Measurements from ENCODE around the gene RASD2.

Gene RASD2

DNA sequence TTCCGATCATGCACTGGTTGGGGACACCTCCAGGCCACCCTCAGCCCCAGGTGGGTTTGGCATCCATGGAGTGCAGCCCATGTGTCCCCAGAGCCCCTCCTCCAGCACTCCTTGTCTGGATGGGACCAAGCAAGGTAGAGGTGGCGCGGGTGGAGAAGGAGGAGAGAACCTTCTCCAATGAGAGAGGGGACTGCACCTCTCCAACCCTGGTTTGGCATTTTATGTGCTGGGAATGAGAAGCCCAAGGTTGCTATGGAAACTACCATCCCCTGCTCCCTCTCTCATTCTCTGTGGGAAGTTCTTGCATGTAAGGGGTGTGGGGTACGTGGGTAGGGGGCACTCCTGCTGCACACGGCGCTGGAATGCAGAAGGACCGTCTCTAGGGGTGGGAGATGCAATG, 21.8 kb upstream of the RASD2 start:
- DNase-seq (ENCODE audit: low read depth) = no peak

DNA sequence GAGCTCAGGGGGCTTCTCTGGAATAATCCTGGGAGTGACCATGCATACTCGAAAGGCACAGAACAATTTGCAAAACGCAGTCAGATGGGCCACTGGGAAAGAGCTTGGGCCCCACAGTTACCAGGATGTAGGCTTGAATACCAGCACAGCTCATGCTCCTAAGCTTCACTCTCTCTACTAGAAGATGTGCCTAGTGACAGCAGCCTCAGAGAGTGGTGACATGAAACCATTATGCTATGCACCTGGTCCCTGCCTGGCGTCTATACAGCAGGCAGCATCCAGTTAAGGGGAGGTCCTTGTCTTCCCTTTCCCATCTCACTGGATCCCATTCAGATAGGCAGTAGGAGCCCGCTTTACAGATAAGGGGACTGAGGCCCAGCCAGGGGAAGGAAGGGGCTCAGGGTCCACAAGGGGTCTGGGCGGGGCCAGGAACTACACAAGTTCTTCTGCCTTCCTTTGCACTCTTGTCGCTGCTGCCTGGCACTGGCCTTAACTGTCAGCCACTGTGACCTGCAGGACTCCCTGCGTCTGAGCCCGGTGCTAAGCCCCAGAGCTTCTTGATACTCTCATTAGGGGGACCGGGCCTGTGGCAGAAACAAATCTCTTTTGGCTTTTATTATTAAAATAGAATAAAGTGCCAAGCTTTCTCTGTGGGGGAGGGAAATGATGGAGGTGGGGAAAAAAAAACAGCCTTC, 21.2 kb upstream of the RASD2 start:
- no peak for DNase-seq (ENCODE audit: low read depth)

DNA sequence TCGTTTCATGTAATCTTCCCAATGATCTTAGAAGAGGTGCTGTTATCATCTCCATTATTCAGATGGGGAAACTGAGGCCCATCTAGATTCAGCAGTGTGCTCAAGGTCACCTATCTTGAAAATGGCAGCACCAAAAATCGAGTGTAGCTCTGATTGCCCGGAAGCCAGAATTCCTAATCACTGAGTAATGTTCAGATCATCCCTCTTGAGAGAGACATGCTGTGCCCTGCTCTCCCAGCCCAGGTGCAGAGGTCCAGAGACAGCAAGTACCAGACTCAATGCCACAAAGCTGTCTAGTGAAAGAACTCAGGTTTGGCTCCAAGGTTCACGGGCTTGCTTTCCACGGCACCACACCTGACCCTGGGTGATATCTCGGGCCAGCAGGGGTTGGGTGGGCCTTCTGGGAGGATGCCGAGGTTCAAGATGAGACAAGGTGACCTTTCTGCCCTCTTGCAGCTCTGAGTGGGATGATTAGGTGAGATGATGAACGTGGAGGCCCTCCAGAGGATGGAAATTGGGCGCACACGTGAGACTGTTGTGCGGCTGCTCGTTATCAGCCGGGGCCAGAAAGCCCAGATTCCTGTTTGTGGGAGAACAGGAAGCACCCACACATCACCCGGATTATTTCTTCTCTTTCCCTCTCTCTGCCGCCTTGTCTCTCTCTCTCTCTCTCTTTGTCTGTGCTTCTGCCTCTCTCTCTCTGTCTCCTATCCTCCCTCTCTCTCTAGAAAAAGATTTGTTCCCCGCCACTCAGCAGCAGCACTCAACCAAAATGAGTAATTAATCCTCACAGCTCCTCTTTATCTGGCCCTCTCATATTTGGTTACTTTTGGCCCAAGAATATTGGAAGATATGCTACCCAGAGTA, 19.0 kb upstream of the RASD2 start:
- DNase-seq (ENCODE audit: low read depth) = no peak

DNA sequence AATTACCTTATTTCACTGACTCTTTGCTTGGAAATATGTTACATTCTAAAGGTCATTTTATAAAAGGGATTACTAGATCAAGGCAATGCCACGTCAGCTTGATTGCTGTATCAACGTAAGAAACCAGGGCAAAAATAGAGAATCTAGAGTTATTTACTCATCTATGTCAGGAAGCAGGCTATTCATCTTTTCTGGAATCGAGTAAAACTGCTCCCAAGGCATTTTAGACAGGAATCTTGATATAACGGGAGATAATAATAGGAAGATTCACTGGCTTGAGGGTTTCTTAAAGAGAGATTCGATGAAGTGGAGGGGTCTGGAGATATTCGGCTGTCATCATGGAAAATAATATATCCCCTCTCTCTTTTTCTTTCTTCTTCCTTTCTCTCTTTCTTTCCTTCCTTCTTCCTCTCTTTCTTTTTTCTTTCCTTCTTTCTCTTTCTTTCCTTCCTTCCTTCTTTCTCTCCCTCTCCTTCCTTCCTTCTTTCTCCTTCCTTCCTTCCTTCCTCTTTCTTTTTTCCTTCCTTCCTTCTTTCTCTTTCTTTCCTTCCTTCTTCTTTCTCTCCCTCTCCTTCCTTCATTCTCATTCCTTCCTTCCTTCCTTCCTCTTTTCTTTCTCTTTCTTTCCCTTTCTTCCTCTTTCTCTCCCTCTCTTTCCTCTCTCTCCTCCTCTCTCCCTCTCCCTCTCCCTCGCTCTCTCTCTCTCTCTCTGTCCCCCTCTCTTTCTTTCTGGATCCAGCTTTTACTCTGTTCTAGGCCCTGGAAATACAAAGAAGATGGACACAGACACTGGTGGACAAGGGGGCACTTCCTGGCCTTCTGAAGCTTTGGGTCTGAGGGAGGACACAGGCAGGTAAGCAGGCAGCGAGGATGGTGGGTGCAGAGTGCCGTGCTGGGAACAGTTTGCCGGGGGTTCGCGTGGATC, 18.1 kb upstream of the RASD2 start:
- no peak for DNase-seq (ENCODE audit: low read depth)

DNA sequence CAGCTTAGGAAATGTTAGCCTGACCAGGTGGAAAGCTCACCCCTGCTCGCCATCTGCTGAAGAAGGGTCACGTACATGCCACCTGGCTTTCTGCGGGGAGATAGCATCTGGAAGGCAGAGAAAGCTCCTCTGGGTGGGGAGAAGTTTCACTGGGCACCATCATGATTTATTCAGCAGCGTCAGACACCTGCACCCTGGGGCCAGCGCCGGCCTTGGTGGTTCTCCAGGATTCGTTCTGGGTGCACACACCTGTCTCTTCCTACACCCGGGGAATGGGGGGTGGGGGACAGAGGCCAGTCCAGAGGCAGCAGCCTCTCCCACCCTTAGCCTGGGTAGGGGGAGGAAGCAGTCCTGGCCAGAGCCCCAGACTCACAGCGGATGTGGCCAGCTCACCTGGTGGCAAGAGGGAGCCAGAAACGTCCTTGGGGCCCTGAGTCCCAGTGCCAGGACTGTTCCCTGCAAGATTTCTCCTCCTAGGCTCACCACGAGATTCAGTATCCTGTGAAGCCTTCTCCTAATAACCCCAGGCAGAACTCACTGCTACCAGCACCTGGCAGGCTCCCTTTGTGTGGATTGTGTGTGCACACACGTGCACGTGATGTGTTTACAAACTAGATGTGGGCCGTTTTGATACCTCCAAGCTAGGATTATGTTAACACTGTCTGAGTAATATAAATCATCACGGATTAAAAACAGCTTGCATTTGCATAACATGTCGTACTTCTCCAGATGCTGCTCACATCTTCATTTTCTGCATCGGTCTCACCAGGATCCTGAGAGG, 17.3 kb upstream of the RASD2 start:
- DNase-seq (ENCODE audit: low read depth) = no peak

DNA sequence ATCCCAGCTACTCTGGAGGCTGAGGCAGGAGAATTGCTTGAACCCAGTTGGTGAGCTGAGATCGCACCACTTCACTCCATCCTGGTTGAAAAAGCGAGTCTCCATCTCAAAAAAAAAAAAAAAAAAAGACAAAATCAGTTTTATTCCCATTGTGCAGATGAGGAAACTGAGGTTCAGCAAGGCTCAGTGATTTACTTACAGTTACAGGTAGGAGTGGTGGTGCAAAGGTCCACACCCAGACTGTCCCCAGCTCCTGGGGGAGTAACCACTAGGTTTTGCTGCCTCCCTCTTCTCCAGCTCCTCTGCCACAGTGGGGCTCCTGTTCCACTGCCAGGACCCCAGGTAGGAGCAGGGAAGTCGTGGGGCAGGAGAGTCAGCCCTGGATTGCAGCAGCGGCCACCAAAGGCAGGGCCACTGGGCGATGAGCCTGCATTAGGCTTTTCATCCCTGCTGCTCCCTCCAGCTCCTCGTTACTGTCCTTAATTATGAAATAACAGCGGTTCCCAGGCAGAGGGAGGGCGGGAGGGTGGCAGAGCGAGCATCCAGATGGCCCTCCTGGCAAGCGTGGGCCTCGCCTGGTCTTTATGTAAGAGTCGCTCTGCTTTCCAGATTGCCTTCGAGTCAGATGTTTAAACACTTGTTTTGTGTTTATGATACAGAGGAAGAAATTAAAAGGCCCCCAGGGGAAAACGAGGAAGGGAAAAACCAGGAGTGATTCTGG, 15.5 kb upstream of the RASD2 start:
- no peak for DNase-seq (ENCODE audit: low read depth)

DNA sequence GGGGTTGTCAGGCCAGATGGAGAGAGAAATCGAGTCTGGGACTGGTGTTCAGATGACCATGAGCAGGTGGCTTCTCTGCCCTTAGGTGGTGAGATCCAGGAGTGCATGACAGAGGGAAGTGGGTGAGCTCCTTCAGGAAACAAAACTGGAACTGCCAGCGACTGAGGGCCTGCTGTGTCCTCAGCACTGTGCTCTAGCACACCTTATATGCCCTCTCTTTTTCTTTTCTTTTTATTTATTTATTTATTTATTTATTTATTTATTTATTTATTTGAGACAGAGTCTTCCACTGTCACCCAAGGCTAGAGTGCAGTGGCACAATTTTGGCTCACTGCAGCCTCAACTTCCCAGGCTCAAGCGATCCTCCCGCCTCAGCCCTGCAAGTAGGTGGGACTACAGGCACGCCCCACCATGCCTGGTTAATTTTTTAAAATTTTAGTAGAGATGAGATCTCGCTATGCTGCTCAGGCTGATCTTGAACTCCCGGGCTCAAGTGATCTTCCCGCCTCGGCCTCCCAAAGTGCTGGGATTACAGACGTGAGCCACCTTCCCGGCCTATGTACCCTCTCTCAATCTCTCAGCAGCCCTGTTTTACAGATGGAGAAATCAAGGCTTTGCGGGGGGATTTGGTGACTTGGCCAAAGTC, 14.8 kb upstream of the RASD2 start:
- DNase-seq (ENCODE audit: low read depth) = no peak

DNA sequence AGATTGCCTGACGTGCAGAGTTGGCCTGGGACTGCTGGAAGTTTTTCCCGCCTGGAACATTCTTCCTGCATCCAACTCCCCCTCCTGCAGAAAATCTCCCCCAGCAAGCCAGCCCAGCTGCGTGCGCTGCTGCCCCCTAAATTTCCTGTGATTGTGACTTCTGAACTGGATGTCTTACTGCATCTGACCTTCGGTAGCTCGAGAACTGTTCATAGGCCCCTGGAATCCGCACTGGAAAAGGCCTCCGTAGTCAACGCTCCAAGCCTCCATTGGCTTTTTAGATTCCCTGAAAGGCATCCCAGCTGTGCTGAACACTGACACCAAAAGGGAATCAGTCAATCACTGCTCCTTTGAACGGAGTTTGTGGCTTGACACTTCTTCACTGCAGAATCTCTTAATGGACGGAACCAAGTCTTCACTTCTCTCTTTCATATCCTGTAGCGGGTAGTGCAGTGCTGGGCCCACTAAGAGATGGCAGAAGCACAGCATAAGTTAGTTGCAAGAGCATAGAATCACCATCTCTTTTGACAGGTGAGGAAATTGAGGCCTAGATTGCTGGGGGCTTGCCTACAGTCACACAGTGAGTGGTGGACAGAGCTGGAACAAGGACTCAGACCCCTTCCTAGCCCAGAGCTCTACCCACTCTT, 14.2 kb upstream of the RASD2 start:
- DNase-seq (ENCODE audit: low read depth) = no peak

DNA sequence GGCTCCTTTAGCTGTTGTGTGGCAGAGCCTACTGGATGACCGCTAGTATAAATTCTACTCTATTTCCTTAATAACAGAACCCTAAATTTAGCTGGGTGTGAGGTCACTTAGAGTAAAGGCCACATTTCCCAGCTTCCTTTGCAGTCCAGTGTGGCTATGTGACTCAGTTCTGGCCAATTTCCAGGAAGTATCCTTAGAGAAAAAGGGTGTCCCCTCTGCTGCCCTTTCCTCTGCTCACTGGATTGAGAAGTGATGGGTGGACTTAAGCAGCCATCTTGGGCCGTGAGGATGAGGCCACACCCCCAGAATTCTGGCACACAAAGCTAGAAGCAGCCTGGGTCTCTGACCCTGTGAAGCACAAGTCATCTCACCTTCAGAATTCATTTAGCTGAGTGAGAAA, 11.7 kb upstream of the RASD2 start:
- no peak for DNase-seq (ENCODE audit: low read depth)

DNA sequence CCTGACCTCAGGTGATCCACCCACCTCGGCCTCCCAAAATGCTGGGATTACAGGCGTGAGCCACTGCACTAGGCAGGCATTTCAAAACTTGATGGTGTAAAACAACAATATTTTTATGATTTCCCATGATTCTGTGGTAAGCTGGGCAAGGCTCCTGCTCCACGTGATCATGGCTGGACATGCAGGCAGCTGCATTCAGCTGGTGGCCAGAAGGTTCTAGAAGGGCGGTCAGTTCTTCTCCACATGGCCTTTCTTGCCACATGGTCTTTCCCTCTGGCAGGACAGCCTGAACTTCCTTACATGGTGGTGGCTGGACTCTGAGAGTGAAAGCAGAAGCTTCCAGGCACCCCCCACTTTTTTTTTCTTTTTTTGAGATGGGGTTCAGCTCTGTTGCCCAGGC, 9.9 kb upstream of the RASD2 start:
- DNase-seq (ENCODE audit: low read depth) = no peak

DNA sequence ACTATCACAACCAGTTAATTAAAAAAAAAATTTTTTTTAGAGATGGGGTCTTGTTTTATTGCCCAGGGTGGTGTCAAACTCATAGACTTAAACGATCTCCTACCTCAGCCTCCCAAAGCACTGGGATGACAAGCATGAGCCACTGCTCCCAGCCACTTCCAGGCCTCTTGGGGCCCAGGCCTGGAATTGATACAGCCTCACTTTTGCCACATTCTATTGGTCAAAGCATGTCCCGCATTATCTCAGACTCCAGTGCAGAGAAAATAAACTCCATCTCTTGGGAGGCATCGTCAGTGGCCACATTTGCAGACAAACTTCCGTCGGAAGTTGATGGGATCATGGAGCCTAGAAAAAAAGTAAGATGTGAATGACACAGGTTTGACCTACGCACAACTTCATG, 9.4 kb upstream of the RASD2 start:
- no peak for DNase-seq (ENCODE audit: low read depth)

DNA sequence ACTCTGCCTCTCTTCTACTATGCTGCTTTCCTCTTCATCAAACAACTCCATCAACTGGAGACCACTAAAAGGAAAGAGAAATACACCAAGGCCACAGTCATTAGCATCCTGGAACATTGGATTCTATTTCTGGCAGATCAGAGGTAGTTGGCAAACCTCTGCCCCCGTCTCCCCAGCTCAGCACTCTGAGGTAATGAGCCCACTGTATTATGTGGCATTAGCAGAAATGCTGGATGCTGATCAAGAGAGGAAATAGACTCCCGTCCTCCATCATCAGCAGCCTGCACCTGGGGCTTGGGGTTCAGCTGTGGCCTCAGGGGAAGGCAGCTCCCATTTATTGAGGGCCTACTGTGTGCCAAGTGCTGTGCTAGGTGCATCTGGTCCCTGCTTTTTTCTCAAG, 9.0 kb upstream of the RASD2 start:
- DNase-seq (ENCODE audit: low read depth) = no peak

DNA sequence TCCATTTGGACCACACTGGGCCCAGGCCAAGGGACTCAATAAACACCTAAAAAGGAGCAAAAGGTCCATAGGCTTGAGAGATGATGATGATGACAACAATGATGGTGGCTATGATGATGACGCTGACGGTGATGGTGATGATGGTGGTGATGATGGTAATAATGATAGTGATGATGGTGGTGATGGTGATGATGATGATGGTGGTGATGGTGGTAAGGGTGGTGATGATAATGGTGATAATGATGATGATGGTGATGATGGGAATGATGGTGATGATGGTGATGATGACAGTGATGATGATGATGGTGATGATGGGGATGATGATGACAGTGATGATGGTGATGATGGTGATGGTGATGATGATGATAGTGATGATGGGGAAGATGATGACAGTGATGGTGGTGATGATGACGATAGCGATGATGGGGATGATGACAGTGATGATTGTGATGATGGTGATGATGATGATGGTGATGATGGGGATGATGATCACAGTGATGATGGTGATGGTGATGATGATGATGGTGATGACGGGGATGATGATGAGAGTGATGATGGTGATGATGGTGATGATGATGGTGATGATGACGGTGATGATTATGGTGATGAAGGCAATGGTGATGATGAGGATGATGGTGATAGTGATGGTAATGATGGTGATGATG, 7.1 kb upstream of the RASD2 start:
- no peak for DNase-seq (ENCODE audit: low read depth)

DNA sequence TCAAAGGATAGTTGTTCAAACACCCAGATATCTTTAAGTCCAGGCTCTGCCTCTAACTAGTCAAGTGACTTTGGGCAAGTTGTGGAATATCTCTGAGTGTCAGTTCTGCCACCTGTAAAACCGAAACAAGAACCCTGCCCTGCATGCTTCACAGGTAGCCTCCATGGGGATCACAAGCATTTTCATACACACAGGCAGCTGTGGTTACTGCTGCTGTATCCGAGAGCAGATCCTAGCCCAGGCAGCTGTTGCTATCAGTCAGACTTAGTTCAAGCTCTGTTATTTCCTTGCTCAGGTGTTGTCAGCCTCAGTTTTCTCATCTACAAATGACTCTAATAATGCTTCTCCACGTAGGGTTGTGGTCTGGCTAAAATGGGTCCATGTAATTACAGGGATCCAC, 6.5 kb upstream of the RASD2 start:
- DNase-seq (ENCODE audit: low read depth) = no peak

DNA sequence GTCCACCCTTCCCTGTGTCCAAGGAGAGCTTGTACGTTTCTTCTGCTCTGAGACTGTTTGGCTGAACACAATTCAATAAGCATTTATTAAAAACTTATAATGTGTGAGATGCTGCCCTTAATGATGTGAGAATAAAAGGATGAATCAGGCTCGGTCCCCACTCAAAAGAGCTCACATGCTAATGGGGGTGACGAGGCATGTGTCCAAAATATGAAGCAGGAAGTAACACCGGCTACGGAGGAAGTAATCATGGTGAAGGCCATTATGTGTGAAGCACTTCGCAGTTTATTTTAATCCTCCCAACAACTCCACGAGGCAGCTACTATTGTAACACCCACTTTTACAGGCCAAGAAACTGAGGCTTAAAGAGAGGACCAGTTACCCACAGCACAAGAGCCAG, 3.4 kb upstream of the RASD2 start:
- DNase-seq (ENCODE audit: low read depth) = no peak

DNA sequence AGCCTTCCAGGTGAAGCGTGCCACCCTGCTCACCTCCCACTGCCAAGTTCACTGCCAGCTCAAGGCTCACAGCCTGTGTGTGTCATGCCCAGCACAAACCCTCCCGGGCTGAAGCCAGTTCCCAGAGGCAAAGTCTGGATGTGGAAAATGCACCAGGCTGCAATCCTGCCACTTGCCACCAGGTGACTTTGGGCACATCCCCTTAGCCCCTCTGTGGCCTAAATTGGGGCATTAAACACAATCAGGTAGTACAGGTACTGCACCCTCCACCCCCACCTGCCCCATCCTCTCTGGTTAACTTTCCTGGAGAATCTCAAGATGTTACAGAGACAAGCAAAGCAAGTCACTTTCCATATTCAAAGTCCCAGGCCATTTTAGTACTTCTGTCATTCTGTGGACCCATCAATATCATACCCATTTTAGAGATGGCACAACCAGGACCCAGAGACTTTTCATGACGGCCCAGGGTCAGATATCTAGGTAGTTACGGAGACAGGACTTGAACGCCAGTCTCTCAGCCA, 1.8 kb upstream of the RASD2 start:
- DNase-seq (ENCODE audit: low read depth) = no peak

DNA sequence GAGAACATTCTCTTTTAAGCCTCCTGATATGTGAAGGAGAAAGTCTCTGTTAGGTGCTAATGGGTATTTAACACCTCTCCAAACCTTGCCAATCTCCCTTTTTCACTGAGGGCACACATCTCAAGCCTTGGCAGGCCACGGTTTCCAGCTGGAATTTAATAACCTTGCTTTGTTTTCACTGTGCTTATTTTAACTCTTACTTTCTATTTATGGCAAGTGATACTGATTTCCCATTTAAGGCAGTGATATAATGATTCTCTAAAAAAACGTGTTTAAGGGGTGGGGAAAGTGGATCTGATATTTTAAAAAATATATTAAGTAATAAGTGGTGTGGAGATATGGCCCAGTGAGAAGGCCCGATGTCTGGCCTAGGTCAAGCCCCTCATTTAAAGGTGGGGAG, 1.1 kb upstream of the RASD2 start:
- DNase-seq (ENCODE audit: low read depth) = no peak

DNA sequence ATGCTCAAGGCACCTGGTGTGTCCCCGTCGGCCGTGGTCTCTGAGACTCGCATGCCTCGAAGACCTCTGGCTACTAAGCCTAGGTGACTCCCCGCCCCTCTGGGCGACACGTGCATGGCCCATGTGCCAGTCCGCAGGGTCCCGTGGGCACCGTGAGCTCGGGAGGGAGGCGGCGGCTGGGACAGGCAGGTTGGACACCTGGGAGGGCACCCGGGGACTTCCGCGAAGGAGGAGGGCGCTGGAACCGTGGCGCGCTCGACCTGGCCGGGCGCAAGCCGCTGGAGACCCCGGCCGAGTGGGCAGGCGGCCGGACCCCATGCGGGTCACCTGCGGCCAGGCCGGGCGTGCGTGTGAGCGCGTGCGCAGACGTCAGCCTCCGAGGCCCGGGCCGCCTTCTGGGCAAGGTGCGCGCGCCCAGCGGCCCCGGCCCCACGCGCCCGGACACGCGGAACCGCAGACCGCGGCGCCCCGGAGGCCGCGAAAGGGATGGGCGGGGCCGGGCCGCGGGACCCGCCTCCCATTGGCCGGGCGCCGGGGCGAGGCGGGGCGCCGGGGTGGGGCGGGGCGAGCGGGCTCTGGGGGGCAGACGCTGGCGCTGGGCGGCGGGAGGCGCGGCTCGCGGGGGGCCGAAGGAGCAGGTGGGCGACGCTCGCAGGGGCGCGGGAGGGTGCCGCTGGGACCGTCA, 579 bp upstream of the RASD2 start:
- no peak for DNase-seq (ENCODE audit: low read depth)

DNA sequence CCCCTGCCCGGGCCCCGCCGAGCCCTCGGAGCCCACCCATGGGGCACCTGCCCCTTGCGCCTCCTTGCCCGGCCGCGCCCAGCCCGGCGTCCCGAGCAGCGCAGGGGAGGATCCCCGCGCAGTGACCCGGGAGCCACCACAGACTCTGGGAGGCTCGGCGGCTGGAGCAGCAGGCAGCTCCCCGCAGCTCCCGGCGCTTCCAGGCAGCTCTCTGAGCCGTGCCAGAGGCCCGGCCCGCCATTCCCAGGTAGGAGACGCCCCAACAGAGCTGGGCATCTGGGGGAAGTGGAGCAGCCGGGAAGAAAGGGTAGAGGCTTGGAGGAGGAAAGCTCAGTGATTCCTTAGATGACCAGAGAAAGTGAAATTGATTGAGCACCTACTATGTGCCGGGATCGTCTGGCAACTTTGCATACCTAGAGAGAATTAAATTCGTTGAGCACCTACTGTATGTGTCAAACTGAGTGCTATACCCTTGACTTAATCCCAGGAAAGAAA, 670 bp downstream of the RASD2 start:
- DNase-seq (ENCODE audit: low read depth) = no peak
